SH-SY5Y (cell line): Measurements from ENCODE around the gene NAGK.

Source experiments
- GATA2 ChIP-seq: IDR thresholded peaks from 2 replicates; pipeline ENCODE4 v1.6.1; 2011; ENCODE audit warnings: mild to moderate bottlenecking, low read depth, low read length
- GATA3 ChIP-seq: IDR thresholded peaks from 2 replicates; pipeline ENCODE4 v1.6.1; 2011; ENCODE audit warnings: low read depth, mild to moderate bottlenecking, low read length, moderate library complexity

- TF ChIP-seq GATA2 (no peak), GATA3 (no peak)
Observed at GRCh38 chr2:71043531-71044407, 24.7 kb upstream of the NAGK start.
